GM12875 (cell line): ENCODE results near the gene ARHGEF16.

Source experiments
- H3K4me3 ChIP-seq: one replicate; pipeline ENCODE4 v1.5.1; 2011; ENCODE audit warnings: low read depth, low read length, control low read depth
- TF ChIP-seq, protein P1 (sequence below): IDR thresholded peaks from 2 replicates; pipeline ENCODE4 v1.5.1; 2011; ENCODE audit warnings: low read depth, mild to moderate bottlenecking, control low read depth, inconsistent platforms, low read length, moderate library complexity, borderline replicate concordance; ENCODE audit not compliant: insufficient read depth

ARHGEF16 gene

DNA sequence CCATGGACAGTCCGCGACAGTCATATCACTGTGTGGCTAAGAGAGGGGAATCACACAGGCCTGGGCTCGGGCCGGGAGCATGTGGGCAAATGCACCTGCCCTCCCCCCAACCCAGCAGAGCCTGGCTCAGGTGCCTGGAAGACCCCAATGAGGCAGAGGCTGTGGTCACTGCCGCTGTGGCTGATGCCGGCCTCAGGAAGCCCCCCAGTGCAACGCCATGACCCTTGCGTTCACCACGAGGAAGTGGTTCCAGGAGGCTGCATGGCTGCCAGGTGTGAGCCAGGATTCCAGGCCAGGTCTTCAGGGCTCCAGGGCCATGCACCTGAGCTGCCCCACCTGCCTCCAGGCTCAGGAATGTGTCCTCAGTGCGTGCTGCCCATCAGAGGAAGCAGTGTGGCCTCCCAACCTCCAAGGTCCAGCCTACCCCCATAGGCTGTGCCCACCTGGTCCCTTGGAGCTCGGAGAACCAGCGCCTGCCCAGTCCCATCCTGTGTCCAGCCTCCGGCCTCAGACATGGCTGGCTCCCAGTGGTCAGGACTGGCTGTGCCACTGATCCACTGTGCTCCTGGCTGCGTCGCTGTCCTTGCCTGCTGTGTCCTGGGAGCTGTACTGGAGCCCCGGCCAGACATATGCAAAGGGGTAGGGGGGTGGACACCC is 8.0 kb downstream of the ARHGEF16 start:
- H3K4me3 ChIP-seq = no peak overlapping the region
- TF ChIP-seq, protein P1, sequence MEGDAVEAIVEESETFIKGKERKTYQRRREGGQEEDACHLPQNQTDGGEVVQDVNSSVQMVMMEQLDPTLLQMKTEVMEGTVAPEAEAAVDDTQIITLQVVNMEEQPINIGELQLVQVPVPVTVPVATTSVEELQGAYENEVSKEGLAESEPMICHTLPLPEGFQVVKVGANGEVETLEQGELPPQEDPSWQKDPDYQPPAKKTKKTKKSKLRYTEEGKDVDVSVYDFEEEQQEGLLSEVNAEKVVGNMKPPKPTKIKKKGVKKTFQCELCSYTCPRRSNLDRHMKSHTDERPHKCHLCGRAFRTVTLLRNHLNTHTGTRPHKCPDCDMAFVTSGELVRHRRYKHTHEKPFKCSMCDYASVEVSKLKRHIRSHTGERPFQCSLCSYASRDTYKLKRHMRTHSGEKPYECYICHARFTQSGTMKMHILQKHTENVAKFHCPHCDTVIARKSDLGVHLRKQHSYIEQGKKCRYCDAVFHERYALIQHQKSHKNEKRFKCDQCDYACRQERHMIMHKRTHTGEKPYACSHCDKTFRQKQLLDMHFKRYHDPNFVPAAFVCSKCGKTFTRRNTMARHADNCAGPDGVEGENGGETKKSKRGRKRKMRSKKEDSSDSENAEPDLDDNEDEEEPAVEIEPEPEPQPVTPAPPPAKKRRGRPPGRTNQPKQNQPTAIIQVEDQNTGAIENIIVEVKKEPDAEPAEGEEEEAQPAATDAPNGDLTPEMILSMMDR = no peak

DNA sequence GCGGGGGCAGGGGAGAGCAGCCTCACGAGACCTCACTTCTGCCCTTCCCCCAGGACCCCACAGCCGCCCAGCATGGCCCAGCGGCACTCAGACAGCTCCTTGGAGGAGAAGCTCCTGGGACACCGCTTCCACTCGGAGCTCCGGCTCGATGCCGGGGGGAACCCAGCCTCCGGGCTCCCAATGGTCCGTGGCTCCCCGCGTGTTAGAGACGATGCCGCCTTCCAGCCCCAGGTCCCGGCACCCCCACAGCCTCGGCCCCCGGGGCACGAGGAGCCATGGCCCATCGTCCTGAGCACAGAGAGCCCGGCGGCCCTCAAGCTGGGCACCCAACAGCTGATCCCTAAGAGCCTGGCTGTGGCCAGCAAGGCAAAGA is 8.5 kb downstream of the ARHGEF16 start:
- H3K4me3 ChIP-seq = no peak overlapping the region
- TF ChIP-seq, protein P1 = no peak

DNA sequence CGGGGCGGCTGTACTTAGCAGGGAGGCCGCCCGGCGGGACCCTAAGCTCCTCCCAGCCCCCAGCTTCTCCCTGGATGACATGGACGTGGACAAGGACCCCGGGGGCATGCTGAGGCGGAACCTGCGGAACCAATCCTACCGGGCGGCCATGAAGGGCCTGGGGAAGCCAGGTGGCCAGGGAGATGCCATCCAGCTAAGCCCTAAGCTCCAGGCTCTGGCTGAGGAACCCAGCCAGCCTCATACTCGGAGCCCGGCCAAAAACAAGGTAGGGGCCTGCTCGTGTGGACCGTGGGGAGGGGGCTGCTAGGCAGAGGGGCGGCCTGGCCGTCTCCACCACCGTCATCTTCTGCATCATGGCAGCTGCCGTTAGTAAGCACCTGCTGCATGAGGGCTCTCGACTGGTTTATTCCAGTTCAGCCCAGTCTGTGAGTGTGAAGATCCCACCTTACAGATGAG is 9.0 kb downstream of the ARHGEF16 start:
- H3K4me3 ChIP-seq = no peak overlapping the region

DNA sequence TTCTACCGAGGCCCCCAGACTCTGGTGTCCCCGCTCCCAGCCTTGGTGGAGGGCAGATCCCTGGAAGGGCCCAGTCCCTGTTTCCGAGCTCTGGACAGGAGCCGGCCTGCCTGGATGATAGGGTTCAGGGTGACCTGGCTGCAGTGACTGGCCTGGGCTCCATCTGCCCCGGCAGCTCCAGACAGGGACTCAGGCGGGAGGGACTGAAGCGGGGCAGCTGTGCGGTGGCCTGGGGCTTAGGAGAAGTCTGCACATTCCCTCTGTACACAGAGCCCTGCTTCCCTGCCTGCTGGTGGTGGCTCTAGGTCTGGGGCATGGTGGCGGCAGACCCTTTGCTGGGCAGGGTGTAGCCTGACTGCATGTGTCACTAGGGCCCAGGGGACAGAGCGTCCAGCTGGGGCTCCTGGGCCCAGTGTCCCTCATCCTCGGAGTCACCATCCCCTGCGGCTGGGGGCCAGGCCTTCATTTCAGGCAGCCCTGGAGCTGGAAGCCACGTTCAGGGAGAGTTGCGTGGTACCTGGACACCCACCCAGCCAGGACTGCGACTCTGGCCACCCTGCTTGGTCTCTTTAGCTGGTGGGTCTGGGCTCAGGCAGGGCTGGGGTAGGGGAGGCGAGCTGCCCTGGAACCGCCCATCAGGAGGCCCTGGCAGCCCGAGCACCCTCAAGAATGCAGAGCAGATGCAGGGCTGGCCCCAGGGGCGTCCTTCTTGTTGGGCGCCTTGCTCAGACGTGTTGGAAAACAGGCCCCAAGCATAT is 9.6 kb downstream of the ARHGEF16 start:
- TF ChIP-seq, protein P1 = no peak

More for the DNA sequence above, 9.0 kb downstream of the ARHGEF16 start:
- TF ChIP-seq, protein P1 = no peak

DNA sequence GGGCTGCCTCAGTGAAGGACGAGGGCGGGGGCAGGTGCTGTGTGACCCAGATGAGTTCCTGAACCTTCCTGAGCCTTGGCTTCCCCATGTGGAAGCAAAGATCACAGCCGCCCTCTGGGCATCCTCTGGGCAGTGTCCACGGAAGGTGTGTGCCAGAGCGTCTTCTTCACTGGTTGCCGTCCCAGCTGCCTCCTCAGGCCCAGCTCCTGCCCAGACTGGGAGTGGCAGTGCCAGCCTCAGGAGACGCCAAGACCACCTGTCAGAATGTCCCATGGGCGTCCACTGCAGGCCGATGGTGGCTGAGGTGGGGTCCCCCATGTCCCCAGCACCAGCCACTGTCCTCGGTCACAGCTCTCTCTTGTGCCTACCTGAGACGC is 10.2 kb downstream of the ARHGEF16 start:
- no peak overlapping the region for H3K4me3 ChIP-seq
- TF ChIP-seq, protein P1 = no peak

More for the DNA sequence above, 9.6 kb downstream of the ARHGEF16 start:
- H3K4me3 ChIP-seq = no peak overlapping the region

DNA sequence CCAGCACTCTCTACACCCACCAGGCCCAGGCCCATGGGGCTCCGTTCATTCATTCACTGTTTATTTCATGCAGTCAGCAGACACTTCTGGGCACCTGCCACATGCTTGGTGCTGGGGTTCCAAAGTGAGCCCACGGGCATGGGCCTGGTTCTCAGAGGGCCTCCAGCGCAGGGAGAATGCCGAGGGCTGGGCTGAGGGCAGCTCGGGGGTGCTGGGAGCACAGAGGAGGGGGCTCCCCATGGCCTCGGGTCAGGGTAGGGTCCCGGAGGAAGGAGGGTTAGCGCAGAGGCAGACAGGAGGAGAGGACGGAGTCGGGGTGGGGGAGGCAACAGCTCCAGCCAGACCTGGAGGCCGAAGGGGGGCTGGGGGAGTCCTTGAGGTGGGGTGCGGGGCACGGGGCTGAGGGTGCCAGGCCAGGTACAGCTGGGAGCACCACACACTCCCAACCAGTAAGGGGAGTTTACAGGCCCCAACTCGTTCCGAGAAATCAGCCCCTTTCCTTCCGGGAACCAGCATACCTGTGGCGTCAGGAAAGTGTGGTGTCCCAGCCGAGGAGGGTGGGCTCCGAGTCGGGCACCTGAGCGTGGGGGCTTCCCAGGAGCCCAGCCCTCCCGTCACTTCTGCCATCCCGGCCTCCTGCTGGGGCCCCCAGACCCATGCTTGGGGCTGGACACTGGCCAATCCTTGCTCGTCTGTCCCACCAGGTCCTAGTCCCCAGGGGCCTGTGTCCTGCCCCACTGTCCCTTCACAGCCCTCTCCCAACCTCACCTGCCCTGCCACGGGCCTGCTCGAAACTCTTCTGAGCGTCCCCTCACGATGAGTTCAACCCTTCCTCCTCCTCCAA is 10.8 kb downstream of the ARHGEF16 start:
- H3K4me3 ChIP-seq = no peak overlapping the region
- TF ChIP-seq, protein P1 = no peak
